Astrocyte (in vitro differentiated cells and primary cell): Measurements from ENCODE around the gene IRF3. TPM values are rescaled to one million over a fixed set of nuclear protein-coding genes. Genes with fewer than 3 reads are reported as not detected.

Experiments
- DNase-seq: peaks from one replicate; pipeline ENCODE4 v3.0.0-alpha.2; 2010; ENCODE audit warnings: low read depth
- FAIRE-seq: peaks from 2 replicates; lab custom pipeline; 2011; peaks lifted over from hg19 to GRCh38; lab: Jason Lieb, UNC
- H2AFZ ChIP-seq: 2 replicates; pipeline ENCODE4 v1.6.0; 2012; ENCODE audit warnings: low read depth, low read length, inconsistent platforms
- H3K27ac ChIP-seq: 2 replicates; pipeline ENCODE4 v1.5.1; 2011; ENCODE audit warnings: low read depth, low read length, inconsistent platforms
- H3K27me3 ChIP-seq: 2 replicates; pipeline ENCODE4 v1.6.0; 2011; ENCODE audit warnings: low read length, inconsistent platforms; ENCODE audit not compliant: insufficient read depth
- H3K36me3 ChIP-seq: 2 replicates; pipeline ENCODE4 v1.5.1; 2011; ENCODE audit warnings: low read length, inconsistent platforms; ENCODE audit not compliant: insufficient read depth
- H3K4me1 ChIP-seq: 2 replicates; pipeline ENCODE4 v1.5.1; 2011; ENCODE audit warnings: low read length, inconsistent platforms; ENCODE audit not compliant: insufficient read depth
- H3K4me2 ChIP-seq: 2 replicates; pipeline ENCODE4 v1.6.0; 2012; ENCODE audit warnings: low read length, inconsistent platforms
- H3K4me3 ChIP-seq: 2 replicates; pipeline ENCODE4 v1.5.1; 2011; ENCODE audit warnings: low read depth, mild to moderate bottlenecking, low read length, inconsistent platforms; ENCODE audit not compliant: insufficient read depth
- H3K79me2 ChIP-seq: 2 replicates; pipeline ENCODE4 v1.6.0; 2012; ENCODE audit warnings: mild to moderate bottlenecking, low read length, inconsistent platforms; ENCODE audit not compliant: insufficient read depth
- H3K9ac ChIP-seq: 2 replicates; pipeline ENCODE4 v1.6.0; 2012; ENCODE audit warnings: mild to moderate bottlenecking, low read length, inconsistent platforms
- H3K9me3 ChIP-seq: 2 replicates; pipeline ENCODE4 v1.5.1; 2012; ENCODE audit warnings: low read depth, mild to moderate bottlenecking, low read length, inconsistent platforms; ENCODE audit not compliant: insufficient read depth
- H4K20me1 ChIP-seq: 2 replicates; pipeline ENCODE4 v1.6.0; 2012; ENCODE audit warnings: low read length, inconsistent platforms; ENCODE audit not compliant: insufficient read depth
- H3K27ac Mint-ChIP-seq: one replicate; pipeline ENCODE4 v1.8.0; 2021; ENCODE audit warnings: mild to moderate bottlenecking, mixed read lengths; ENCODE audit not compliant: unreplicated experiment
- H3K27me3 Mint-ChIP-seq: one replicate; pipeline ENCODE4 v1.8.0; 2021; ENCODE audit warnings: low read depth, mixed read lengths; ENCODE audit not compliant: unreplicated experiment
- H3K36me3 Mint-ChIP-seq: one replicate; pipeline ENCODE4 v1.8.0; 2021; ENCODE audit warnings: low read depth, mixed read lengths; ENCODE audit not compliant: unreplicated experiment
- H3K4me1 Mint-ChIP-seq: one replicate; pipeline ENCODE4 v1.8.0; 2021; ENCODE audit warnings: low read depth, mixed read lengths; ENCODE audit not compliant: unreplicated experiment
- H3K4me3 Mint-ChIP-seq: one replicate; pipeline ENCODE4 v1.8.0; 2021; ENCODE audit warnings: mild to moderate bottlenecking, moderate library complexity, mixed read lengths; ENCODE audit not compliant: unreplicated experiment
- H3K9me3 Mint-ChIP-seq: one replicate; pipeline ENCODE4 v1.8.0; 2021; ENCODE audit warnings: mild to moderate bottlenecking, mixed read lengths; ENCODE audit not compliant: unreplicated experiment
- EZH2 ChIP-seq: IDR thresholded peaks from 2 replicates; pipeline ENCODE4 v1.6.1; 2012; ENCODE audit warnings: mild to moderate bottlenecking, low read length, inconsistent platforms; ENCODE audit not compliant: insufficient read depth
- total RNA-seq: library from RNA; stranded (reverse); gene quantifications from 2 replicates; pipeline ENCODE4 v1.2.1, GENCODE V29; 2021
- TF ChIP-seq, protein P1 (sequence below): IDR thresholded peaks from 2 replicates; pipeline ENCODE4 v1.5.1; 2011; ENCODE audit warnings: low read depth, mild to moderate bottlenecking, inconsistent platforms, low read length, moderate library complexity; ENCODE audit not compliant: insufficient read depth

The IRF3 gene
- total RNA-seq, 1 donor from 2014 or later, result 68.1 TPM

DNA sequence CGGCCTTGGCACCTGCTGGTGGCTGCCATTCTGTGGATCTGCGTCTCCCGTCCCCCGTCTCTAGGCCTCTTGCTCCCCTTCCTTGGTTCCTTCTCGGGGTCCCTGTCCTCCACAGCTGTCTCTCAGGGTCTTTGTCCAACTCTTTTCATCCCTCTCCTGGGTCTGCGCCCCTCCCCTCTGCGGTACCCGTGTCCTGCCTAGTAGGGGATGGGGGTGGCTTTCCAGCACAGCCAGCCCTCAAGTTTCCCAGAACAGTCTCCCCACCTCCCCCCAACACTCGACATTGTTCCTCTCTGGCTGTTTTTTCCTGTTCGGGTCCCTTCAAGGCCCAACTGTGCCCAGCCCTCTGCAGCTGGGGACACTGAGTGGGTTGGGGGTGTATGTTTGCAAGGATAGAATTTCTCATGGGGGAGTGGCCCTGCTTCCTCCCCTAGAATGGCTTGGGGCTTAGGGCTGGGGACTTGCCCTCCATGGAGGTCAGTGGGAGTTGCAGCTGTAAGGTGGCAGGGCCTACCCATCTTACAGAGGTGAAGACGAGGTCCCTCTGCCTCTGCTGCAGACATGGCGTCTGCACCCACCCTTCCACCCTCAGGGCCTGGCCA lies 23.0 kb upstream of the IRF3 start:
- Histone ChIP-seq H3K27me3 (no peaks in the 10 kb centered on the region), H3K4me2 (no peak overlapping the region), H3K79me2 (peaks cover 7% of the 10 kb centered on the region), H3K4me3 (no peak overlapping the region), H3K36me3 (peaks cover 8% of the 10 kb centered on the region), H3K9ac (no peak overlapping the region), H4K20me1 (peaks cover 39% of the 10 kb centered on the region), H3K4me1 (peaks cover 15% of the 10 kb centered on the region), H3K27ac (no peak overlapping the region), H2AFZ (no peak overlapping the region), H3K9me3 (no peaks in the 10 kb centered on the region)
- Mint-ChIP-seq H3K27ac (no peak overlapping the region), H3K27me3 (no peaks in the 10 kb centered on the region), H3K9me3 (no peaks in the 10 kb centered on the region), H3K4me1 (peaks cover 12% of the 10 kb centered on the region), H3K4me3 (no peak overlapping the region), H3K36me3 (peaks cover 11% of the 10 kb centered on the region)
- FAIRE-seq (no peak), DNase-seq (no peak)
- TF ChIP-seq EZH2, result no peak
- TF ChIP-seq, protein P1, sequence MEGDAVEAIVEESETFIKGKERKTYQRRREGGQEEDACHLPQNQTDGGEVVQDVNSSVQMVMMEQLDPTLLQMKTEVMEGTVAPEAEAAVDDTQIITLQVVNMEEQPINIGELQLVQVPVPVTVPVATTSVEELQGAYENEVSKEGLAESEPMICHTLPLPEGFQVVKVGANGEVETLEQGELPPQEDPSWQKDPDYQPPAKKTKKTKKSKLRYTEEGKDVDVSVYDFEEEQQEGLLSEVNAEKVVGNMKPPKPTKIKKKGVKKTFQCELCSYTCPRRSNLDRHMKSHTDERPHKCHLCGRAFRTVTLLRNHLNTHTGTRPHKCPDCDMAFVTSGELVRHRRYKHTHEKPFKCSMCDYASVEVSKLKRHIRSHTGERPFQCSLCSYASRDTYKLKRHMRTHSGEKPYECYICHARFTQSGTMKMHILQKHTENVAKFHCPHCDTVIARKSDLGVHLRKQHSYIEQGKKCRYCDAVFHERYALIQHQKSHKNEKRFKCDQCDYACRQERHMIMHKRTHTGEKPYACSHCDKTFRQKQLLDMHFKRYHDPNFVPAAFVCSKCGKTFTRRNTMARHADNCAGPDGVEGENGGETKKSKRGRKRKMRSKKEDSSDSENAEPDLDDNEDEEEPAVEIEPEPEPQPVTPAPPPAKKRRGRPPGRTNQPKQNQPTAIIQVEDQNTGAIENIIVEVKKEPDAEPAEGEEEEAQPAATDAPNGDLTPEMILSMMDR, result no peak

DNA sequence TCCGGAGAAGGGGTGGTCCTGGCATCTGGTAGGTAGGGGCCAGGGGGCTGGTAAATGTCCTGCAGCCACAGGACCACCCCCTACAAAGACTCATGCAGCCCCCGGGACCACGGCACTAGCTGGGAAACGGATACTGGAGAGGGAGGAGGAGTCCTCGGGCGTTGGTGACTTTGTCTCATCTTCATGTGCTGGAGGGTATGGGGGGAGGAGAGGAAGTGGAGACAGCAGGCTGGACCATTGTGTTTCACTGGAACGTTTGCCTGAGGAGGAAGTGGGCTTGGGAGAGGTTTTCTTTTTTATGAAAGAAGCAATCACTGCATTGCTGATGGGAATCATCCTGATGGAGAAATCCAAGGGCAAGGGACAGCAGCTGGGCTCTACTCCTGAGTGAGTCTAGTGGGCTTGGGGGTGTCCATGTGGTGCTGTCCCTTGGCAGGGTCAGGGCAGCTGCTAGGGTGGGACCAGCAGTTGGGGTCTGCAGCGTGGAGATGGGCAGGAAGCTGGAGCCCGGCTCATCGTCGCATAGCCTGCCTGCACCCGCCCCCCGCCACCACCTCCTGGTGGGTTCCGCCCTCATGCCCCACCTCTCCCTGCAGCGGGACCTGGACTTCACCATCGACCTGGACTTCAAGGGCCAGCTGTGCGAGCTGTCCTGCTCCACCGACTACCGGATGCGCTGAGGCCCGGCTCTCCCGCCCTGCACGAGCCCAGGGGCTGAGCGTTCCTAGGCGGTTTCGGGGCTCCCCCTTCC lies 22.1 kb upstream of the IRF3 start:
- Mint-ChIP-seq H3K36me3 (peaks cover 11% of the 10 kb centered on the region), H3K4me1 (peaks cover 12% of the 10 kb centered on the region), H3K27ac (no peak overlapping the region), H3K27me3 (no peaks in the 10 kb centered on the region), H3K4me3 (peak overlapping the region; percentile 55), H3K9me3 (no peaks in the 10 kb centered on the region)
- Histone ChIP-seq H2AFZ (no peak overlapping the region), H4K20me1 (peaks cover 44% of the 10 kb centered on the region), H3K79me2 (peaks cover 7% of the 10 kb centered on the region), H3K27me3 (no peaks in the 10 kb centered on the region), H3K9me3 (no peaks in the 10 kb centered on the region), H3K4me3 (no peak overlapping the region), H3K4me2 (no peak overlapping the region), H3K9ac (no peak overlapping the region), H3K36me3 (peaks cover 8% of the 10 kb centered on the region), H3K27ac (no peak overlapping the region), H3K4me1 (peaks cover 15% of the 10 kb centered on the region)
- no peak for FAIRE-seq
- DNase-seq, result no peak
- TF ChIP-seq, protein P1, result no peak
- no peak for TF ChIP-seq EZH2

DNA sequence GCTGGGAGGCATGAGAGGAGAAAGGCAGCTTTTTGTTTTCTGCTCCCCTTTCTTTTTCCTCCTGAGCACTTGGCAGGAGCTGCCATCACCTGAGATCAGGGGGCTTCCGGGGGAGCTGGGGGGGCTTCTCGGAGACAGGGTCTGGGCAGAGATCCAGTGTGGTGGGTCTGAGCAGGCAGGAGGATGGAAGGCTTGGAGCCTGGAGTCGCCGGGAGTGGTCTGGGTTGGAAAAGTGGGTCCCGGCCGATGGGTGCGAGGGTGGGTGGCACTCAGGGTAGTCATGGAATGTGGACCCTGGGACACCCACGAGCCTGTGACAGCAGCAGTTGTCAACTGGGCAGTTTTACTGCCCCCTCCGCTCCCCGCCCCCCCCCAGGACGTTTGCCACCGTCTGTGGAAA lies 21.5 kb upstream of the IRF3 start:
- Histone ChIP-seq H2AFZ (no peak overlapping the region), H4K20me1 (peaks cover 49% of the 10 kb centered on the region), H3K9ac (no peak overlapping the region), H3K4me3 (no peak overlapping the region), H3K9me3 (no peaks in the 10 kb centered on the region), H3K4me1 (peaks cover 15% of the 10 kb centered on the region), H3K27ac (no peak overlapping the region), H3K27me3 (no peaks in the 10 kb centered on the region), H3K36me3 (peaks cover 12% of the 10 kb centered on the region), H3K79me2 (peaks cover 11% of the 10 kb centered on the region), H3K4me2 (no peak overlapping the region)
- TF ChIP-seq EZH2, result no peak
- TF ChIP-seq, protein P1, result no peak
- peaks cover 12% of the 10 kb centered on the region for H3K4me1 Mint-ChIP-seq
- FAIRE-seq (no peak), DNase-seq (no peak)
- peak overlapping the region; percentile 62 for H3K4me3 Mint-ChIP-seq
- H3K27me3 Mint-ChIP-seq, result no peaks in the 10 kb centered on the region
- peaks cover 14% of the 10 kb centered on the region for H3K36me3 Mint-ChIP-seq
- H3K9me3 Mint-ChIP-seq, result no peaks in the 10 kb centered on the region
- no peak overlapping the region for H3K27ac Mint-ChIP-seq
